ENCODE data around the gene ATG7.
"Not testable (repeated sequence)": the region's sequence is repeated elsewhere in the genome, so short reads cannot be mapped to it uniquely, and the experiment has no call there.

ATG7 gene

DNA sequence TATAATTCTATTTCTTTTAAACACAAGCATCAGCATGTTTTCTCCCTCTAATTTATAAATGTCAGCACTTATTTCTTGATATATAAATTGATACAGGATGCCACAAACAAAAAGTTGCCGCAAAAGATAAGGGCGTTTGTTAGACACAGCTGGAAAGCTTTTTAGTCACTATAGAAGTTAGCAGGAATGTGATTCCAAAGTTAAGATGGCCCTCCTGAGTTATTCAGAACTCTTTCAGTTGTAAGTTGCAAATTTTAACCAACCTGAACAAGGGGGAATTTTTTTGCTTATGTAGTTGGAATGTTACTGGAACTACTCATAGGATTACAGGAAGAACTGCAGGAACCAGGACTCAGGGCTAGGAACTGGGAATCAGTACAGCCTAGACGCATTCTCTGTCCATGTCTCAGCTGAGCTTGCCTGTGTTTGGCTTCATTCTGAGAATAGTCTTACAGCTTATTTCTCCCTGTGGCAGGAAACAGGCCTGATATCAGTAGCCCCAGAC is 205.3 kb downstream of the ATG7 start:
- DNase-seq, result no peak

DNA sequence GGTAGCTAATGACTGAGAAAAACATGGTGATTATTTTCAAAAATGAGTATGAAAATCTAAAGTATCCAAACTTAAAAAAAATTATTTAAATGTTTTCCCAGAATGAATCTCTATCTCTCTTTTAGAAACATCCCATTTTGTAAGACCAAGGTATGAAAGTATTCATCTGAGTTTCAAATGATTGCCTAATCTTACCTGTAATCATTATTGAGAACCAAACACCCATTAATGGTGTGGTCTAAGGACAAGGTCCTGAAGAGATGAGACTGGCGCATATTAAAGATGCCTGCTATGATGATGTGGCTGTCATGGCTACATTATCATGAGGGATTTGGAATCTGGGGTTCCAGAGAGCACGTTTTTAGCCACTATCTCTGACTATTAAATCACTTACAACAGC is 206.0 kb downstream of the ATG7 start:
- no peak for DNase-seq

DNA sequence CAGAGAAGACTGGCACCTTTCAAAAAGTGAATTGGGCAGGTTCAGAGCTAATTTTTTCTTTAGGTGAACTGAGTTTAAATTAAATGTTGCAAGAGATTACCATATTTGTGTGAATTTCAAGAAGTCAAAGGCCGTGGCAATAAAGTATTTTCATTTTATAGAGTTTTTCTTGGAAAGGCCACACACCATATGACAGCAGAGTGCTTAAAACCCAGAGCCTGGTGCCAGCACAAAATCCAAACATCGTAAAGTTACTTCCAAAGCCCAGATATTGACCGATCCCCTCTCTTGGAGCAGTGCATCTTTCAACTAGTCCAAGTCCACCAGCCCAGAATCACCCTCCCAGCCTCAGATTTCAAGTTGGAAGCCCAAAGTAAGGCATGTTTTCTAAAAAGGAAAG is 207.0 kb downstream of the ATG7 start:
- DNase-seq, result no peak

DNA sequence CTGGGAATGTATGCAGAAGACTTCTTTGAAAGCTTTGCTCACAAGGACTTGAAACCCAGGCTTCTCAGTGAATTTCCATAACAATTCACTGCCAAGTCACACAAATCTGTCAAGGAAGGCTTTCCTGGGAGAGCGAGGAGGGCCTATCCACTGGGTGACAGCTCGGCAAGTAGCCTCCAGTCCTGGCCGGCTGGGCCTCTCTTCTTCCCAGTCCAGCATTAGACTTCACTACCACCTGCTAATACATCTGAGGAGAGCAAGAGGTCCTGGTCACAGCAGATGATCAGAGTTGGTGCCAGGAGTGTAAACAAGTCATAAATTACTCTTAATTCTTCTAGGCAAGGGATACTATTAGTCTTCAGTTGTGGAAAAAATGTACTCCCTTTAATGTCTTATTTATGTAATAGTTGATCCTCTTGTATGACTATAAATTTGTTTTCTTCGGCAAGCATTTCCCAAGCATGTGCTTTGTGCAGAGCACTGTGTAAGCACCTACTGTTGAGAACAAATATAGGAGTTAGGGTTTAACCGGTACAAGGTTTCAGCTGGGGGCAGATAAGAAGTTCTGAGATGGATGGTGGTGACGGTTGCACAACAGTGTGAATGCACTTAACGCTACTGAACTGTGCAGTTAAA is 208.6 kb downstream of the ATG7 start:
- DNase-seq, result no peak

DNA sequence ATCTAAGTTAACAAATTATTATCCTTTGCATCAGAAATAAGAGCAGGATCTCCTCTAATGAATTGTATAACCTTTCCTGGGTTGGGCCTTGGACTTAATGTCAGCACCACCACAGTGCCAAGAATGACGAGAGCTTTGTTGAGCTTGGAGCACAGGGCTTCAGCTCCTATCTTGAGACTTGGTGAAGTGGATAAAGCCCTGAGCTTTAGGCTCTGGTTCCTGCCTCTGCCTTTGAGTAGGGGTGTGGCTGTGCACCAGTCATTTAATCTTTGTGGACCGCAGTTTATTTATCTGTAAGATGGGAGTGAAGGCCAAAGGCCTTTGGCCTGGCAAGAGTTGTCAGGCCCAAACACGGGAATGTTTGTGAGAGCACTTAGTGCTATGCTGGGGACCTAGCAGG is 209.4 kb downstream of the ATG7 start:
- no peak for DNase-seq

DNA sequence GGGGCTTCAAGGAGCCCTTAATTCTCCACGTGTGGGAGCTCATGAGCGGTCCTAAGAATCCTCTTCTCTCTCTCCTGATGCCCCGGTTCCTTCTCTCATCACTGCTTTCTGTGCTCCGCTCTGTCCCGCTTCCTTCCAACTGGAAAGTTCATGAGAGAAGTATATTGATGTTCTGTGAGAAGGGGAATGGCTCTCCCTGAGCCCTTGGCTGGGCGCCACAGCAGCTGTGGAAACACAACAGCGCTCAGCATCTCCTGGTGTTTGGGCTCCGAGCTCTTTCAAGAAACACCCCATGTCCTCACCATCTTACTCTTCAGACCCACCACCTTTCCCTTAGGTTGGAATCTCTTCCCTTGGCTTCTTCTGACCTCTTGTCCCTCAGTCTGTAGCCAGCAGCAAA is 209.8 kb downstream of the ATG7 start:
- DNase-seq, result no peak

DNA sequence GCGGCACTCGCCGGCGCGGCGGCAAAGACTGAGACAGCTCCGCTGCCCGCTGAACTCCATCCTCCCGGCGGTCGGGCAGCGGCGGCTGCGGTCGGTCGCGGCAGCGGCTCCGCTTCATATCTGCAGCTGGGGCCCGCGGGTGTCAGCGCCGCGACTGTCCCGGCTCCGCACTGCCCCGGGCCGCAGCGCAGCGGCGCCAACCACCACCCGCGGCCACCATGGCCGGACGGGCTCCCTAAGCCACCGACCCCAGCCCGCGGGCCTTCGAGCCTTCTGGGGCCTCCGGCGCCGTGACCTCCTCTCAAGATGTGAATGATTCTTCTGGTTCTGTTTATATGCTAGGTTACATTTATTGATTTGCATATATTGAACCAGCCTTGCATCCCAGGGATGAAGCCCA is 216.2 kb downstream of the ATG7 start:
- DNase-seq, result not testable (repeated sequence)

DNA sequence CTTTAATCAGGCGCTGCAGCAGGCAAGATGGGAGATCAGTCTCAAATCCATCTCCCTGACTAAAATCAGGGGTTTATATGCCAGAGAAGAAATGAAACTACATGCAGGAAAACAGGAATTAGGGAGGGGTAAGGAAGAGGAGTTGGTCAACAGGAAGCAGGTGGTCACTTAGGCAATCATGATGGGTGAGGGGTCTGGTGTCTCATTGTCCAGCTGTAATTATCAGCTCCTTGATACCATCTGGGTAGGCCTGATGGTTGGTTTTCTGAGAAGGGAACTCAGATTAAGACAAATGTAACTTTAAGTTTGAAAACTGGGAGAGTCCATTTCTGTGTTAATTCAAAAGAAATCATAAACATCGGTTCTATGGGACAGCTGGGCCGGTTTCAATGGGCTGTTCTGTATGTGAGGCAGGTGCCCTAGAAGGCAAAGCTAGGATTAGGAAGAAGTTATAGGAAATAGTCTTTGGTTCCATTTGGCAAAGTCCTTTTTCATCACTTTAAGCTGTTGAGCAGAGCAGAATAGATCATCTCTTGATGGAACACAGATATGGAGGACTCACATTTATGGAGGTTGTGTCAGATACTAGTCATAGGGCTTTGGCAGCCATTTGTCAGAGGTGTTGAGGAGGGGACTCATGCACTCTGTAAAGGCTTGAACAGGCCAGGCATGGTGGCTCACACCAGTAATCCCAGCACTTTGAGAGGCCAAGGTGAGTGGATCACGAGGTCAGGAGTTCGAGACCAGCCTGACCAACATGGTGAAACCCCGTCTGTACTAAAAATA is 222.1 kb downstream of the ATG7 start:
- no peak for DNase-seq

DNA sequence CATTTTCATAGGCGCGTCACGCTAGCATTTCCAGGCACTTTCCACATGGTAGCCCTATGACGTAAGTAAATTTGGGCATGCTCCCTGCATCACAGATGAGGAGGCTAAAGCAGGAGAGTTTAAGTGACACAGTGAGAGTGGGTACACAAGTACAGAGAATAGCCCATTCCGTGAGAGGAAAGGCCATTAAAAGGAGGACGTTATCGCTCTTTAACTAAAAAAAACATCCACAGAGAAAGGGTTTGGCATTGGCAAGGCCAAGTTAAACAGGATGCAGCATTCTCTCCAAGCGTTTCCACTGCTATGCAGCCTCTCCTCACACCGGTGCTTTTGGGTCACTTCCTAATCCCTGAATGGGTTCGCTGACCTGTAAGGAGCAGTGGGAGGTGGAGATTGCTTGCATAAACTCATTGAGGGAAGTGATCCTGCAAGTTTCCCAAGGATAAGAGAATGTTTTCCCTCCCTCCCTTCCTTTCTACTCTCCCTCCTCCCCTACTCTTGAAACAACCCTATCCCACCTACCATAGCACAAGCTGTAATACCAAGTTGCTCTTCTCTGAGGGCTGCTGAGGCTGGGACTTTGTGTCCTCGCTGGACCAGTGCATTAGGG is 223.9 kb downstream of the ATG7 start:
- no peak for DNase-seq

DNA sequence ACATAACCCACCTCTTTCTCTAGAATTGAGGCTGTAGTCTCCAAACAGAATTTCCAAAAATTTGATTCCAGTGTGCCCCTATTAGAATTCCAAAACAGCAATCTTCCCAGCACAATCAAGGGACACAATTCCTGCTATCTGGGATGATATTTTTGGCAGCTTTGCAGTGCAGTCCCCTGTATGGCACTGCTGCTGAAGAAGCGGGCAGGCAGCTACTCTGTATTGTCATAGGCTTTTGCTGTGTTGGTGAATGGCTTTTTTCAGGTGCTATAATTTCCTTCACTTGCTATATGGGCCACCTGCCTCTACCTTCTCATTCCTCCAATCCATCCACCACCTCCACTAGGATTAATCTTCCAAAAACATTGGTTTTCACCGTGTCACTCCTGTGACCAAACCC is 226.0 kb downstream of the ATG7 start:
- no peak for DNase-seq

DNA sequence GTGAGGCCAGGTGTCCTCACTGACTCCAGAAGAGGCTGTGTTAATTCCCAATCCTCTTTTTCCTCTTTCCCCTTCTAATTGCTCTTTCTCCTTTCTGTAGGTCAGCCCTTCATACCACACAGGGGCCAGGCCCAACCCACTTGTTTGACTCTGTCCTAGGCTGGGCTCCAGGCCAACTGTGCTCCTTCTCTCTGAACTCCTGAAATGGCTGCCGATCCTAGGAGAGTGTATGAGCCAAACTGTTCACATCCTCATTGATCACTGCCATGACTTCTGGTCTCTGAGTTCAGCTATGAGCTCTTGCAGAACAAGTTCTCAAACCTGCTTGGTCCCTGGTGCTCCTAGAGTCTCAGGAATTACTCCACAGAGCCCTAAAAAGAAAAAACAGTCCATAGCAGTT is 226.4 kb downstream of the ATG7 start:
- no peak for DNase-seq

DNA sequence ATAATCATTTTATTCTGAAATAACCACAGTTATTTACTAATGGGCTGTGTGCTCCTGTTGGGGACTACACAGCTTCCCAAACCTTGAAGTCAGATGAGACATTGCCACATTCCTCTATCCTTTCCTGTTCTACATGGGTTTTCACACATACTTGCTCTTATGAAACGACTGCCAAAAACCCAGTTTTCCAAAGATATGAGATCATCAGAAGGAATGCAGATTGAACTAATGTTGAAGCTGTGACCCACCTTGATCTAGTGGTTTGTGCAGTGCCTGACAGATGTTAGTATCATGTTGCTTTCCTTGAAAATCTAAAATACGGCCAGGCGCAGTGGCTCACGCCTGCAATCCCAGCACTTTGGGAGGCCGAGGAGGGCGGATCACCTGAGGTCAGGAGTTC is 226.9 kb downstream of the ATG7 start:
- DNase-seq, result no peak

DNA sequence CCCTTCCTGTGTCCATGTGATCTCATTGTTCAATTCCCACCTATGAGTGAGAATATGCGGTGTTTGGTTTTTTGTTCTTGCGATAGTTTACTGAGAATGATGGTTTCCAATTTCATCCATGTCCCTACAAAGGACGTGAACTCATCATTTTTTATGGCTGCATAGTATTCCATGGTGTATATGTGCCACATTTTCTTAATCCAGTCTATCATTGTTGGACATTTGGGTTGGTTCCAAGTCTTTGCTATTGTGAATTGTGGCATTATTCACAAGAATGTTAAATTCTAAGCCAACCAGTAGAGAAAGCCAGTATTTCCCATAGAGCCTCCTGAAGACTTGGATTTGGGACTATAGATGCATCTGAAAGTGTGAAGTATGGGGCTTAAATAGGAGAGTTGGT is 230.2 kb downstream of the ATG7 start:
- DNase-seq, result not testable (repeated sequence)

DNA sequence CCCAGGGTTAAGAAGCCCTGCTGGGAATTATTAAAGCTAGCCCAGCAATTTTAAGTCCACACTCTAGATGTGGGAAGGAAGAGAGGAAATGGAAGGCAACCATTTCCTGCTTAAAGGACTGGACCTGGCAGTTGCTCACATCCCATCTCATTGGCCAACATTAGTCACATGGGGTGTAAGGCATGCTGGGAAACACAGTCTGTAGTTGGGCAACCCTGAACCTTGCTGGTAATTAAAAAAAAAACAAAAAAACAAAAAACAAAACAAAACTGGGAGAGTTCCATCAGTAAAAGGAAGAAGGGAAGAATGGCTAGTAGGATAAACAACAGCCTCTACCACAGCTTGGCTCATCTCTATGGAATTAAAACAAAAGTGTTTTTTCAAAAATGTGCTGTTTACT is 235.5 kb downstream of the ATG7 start:
- no peak for DNase-seq

DNA sequence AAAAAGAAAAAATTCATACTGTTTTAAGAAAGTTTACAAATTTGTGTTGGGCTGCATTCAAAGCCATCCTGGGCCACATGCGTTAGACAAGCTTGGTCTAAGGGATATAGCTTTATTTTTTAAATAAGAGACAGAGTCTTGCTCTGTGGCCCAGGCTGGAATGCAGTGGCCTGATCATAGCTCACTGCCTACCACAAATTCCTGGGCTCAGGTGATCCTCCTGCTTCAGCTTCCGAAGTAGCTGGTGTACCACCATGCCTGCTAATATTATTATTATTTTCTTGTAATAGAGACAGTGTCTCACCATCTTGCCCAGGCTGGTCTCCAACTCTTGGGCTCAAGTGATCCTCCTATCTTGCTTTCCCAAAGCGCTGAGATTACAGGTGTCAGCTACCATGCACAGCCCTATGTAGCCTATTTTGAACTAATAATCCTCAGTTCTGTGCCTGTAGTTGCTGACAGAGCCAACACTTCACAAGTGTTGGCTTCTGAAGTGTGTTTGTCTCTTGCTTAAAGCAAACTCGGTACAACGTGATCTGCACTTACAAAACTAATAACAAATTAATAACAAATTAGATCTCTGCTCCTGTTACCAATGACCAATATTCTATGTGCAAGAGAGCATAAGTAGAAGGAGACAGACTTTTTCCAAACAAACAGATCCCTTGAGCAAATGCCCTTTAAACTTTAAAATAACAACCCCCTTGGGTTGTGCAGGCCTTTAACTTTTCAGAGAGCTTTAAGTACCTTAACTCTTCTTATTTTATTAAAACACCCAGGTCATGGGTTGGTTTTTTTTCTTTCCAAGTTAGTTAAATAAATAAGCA is 236.4 kb downstream of the ATG7 start:
- no peak for DNase-seq

DNA sequence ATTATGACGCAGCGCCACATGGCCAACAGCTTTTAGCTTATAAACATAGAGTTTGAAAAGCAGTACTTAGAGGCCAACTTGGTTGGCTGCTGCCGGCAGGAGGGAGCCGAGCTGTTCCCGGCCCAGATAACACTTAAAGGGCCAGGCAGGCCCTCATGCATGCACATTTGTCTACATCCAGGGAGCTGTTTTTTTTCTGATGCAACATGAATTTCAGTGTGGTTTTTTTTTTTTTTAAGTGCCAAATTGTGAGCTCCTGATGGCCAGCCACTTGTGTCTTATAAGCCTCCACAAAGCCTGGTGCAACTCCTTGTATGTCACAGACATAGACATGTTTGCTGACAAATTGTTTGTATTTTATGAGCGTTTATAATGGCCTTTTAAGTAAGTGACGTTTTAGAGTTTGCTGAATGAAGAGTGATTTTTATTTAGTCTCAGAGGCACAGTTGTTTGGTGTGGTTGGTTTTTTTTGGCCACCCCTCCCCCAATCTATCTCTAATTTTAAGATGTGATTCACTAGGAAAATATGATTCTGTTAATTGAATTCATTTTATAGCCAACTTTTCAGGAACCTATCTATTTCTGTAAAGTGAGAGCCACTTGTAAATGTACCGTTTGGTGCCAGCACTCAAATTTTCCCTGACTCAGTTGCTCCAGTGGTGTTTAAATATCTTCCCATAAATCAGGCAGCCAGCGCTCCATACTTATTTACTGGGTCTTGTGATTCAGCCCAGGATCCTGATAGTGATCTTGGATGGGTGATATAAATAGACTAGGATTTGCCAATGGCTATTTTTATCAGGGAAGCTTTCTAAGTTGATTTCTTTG is 237.2 kb downstream of the ATG7 start:
- DNase-seq, result no peak

DNA sequence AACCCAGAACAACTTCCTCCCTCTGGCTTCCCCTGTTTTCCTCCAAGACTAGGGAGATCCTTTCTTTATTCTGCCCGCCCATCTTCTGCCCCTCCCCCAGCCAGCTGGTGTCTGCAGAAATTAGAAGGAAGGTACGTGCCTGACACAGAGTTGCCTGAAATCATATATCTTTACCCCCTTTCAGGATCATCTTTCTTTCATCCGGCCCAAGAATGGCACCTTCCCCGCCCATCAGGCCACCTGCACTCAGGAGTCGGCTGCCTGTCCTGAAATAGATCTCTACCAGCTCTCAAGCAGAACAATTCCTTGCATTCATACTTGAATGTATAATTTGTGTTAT is 237.8 kb downstream of the ATG7 start:
- no peak for DNase-seq

DNA sequence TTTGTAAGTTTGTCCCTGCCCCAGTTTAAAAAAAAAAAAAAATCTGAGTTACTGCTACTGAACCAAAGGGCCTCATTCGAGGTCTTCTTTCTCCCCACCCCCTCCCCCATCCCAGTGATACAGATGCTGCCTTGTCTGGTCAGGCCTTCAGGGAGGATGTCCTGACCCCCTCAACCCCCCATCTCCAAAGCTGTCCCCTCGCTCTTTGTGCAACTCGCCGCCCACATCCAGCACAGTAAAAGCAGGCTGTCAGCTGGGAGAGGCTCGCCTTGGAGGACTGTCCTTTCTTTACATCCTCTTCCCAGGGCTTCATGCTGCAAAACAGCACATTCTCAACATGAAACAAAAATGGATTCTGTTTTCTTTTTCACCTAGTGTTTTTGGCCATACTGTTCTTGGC is 238.2 kb downstream of the ATG7 start:
- no peak for DNase-seq

DNA sequence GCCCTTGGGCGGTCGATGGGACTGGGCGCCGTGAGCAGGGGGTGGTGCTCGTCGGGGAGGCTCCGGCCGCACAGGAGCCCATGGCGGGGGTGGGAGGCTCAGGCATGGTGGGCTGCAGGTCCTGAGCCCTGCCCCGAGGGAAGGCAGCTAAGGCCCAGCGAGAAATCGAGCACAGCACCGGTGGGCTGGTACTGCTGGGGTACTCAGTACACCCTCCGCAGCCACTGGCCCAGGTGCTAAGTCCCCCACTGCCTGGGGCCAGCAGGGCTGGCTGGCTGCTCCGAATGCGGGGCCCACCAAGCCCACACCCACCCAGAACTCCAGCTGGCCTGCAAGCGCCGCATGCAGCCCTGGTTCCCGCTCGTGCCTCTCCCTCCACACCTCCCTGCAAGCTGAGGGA is 239.4 kb downstream of the ATG7 start:
- not testable (repeated sequence) for DNase-seq

DNA sequence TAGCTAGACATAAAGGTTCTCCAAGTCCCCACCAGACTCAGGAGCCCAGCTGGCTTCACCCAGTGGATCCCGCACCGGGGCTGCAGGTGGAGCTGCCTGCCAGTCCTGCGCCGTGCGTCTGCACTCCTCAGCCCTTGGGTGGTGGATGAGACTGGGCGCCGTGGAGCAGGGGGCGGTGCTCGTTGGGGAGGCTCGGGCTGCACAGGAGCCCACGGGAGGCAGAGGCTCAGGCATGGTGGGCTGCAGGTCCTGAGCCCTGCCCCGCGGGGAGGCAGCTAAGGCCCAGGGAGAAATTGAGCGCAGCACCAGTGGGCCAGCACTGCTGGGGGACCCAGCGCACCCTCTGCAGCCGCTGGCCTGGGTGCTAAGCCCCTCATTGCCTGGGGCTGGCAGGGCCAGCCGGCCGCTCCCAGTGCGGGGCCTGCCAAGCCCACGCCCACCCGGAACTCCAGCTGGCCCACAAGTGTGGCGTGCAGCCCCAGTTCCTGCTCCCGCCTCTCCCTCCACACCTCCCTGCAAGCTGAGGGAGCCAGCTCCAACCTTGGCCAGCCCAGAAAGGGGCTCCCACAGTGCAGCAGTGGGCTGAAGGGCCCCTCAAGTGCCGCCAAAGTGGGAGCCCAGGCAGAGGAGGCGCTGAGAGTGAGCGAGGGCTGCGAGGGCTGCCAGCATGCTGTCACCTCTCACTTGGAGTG is 241.1 kb downstream of the ATG7 start:
- not testable (repeated sequence) for DNase-seq

DNA sequence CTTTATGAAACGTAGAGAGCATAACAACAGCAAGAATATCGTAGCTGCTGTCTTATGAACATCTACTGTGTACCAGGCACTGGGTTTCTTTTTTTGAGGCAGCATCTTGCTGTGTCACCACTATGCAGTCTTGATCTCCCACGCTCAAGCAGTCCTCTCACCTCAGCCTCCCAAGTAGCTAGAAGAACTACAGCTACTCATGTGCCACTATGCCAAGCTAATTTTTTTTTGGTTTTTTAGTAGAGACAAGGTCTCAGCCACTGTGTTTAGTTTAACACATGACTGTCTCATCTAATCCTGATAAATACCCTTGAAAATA is 241.6 kb downstream of the ATG7 start:
- DNase-seq, result no peak

DNA sequence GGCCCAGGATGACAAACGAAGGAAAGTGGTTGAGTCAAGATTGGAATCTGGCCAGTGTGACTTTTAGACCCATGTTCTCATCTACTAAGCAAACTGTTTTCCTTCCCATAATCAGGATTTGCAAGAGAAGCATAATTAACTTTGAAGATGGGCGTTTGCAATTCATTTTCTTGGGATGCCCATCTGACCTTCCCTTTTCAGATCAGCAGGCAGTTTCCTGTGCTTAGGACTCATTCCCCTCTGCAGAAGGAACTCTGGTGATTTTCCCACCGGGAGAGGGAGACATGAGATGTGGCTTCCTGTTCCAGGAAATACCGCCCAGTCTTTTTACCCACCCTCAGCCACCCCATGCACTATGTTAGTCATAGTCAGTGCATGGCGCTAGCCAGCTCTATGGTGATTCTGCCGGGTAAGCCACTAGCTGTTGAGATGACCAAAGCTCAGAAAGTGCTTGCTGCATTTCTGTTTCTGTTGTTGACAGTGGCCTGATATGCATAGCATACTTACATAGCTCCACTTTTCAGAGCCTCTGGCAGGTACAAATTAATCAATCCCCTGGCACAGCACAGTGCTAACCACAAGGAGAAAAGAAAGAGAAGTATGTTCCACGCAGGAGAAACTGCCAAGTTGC is 242.1 kb downstream of the ATG7 start:
- DNase-seq, result no peak

All from NCI-H1436 (cell line).